CD4-positive, alpha-beta T cell treated with Interleukin-15 for 4 hours (primary cell): ENCODE results near the gene KCTD15.

Experiments used
- DNase-seq: peaks from one replicate; pipeline ENCODE4 v3.0.0-alpha.2; 2020; ENCODE audit warnings: low spot score

KCTD15 gene

DNA sequence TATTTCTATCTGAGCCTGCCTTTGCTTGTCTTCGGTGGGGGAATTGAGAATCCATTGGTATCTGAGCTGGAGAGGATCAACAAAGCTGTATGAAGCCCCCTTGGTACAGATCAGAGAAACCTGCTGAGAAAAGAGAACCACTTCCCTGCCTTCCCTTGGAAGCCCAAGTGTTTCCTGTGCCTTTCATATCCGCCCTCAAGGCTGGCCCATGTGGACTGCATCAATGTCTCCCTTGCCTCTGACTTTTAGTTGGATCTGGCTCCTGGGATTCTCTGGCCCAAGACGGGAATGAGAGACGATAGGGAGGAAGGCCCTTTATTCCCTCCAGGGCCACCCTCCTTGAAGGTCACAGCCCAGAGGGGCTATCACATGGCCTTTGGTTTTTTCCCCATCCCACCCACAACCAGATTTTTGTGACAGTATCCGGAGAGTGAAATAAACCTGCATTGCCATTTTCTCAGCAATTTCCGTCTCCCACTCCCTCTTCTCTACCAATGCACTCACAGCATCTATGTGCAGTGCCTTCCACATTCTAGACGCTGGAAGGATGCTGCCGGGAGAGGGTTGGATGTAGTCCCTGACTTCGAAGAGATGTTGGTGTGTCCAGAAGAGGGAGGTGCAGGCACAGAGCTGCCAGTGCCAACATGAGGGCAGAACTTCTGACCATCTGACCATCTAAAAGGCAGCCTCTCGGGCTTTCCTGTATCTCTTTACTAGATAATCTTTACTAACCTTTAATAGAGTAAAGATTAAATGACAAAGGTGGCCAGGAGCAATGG, 63.8 kb downstream of the KCTD15 start:
- DNase-seq = no peak

DNA sequence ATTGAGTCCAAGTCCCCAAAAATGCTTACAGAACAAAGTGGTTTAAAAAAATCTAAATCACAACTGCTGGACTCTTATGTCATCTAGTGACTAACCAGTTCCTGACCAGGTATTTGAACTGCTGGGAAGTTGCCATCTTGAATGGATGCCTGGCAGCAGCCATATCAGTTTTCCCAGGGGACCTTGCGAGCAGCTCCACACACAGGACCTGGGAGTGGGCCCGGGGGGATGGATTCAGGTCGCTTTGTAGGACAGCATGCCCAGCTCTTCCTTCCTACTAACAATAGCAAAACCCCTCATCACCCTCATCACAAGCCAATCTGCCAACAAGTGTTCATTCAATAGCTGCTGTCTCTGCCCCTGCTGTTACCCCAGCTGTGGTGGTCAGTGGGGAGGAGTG, 65.3 kb downstream of the KCTD15 start:
- no peak for DNase-seq

DNA sequence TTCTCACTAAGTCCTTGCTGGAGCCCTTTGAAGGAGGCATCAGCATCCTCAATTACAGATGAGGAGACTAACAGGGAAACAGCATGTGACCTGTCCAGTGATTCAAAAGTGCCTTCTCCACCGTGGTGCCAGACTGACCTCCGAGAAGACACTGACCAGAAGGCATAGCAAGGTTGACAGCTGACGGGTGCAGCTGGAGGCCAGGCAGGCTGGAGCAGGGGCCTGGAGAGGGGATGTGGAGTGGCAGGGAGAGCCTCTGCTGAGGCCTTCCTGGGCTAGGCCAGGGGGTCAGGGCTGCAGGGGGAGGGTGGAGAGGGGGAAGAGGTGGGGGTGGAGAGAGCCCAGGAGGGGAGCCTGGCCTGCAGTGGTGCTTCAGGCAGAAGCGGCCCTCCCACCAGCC, 66.3 kb downstream of the KCTD15 start:
- DNase-seq = no peak

GRCh38 chr19:33863436-33863835, 66.8 kb downstream of the KCTD15 start:
- DNase-seq = no peak

DNA sequence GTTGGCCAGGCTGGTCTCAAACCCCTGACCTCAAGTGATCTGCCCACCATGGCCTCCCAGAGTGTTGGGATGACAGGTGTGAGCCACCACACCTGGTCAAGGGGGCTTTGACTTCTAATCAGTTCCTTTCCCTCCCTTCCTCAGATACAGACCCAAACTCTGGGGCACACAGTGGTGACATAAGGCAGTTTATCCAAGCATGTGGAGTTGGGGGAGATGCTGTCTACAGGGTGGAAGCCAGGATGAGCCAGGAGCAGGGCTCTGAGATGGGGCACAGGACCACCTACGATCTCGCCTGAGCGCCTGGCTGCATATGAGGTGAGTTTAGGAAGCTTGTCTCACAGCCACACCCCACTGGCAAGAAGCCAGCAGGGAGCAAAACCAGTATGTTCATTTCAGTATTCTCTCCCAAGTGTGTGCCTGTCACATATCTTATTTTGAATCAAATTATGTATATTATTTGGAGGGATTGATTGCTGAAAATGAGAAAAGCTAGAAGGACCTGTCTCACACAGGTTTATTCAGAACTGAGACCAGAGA, 67.7 kb downstream of the KCTD15 start:
- DNase-seq = no peak

DNA sequence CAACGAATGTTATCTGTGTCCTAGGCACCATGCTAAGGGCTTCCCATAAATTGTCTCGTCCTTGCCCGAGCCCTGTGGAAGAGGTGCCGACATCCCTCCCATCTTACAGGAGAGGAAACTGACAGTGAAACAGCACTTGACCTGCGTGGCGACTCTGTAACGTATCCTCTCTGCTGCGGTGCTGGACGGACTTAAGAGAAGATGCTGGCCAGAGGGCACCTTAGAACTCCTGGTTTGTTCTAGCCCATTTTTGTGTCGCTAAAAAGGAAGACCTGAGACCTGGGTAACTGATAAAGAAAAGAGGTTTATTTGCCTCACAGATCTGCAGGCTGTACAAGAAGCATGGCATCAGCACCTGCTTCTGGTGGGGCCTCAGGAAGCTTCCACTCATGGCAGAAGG, 68.6 kb downstream of the KCTD15 start:
- no peak for DNase-seq
